ENCODE data around the gene KREMEN2.

KREMEN2 gene

GRCh38 chr16:2948807-2949704 is 15.0 kb upstream of the KREMEN2 start:
- H3K9me3 ChIP-seq (ENCODE audit: insufficient read depth, low read depth, low read length): no peaks in the 10 kb centered on the region
- no peaks in the 10 kb centered on the region for H3K9me2 ChIP-seq (replicated peaks; ENCODE audit: low read depth, low read length)
- no peak overlapping the region for H3K9ac ChIP-seq (ENCODE audit: low read depth, low read length, poor library complexity, severe bottlenecking)
- no peaks in the 10 kb centered on the region for H3K79me2 ChIP-seq (ENCODE audit: insufficient read depth, low read length)
- no peaks in the 10 kb centered on the region for H4K20me1 ChIP-seq (ENCODE audit: insufficient read depth, low read length, poor library complexity, severe bottlenecking)
- no peaks in the 10 kb centered on the region for H3K36me3 ChIP-seq (ENCODE audit: insufficient read depth, low read length)
- no peak overlapping the region for H3K4me3 ChIP-seq (ENCODE audit: low read length, poor library complexity, severe bottlenecking)
- no peaks in the 10 kb centered on the region for H3K27me3 ChIP-seq (ENCODE audit: insufficient read depth, low read length, poor library complexity, severe bottlenecking)
- no peaks in the 10 kb centered on the region for H3F3A ChIP-seq (ENCODE audit: low read depth)
- no peak overlapping the region for H3K4me2 ChIP-seq (ENCODE audit: low read depth, low read length, poor library complexity, severe bottlenecking)
- no peak for TF ChIP-seq CTCF (conservative IDR thresholded peaks at IDR 0.05; ENCODE audit: low read length)
- TF ChIP-seq EZH2phosphoT487 (IDR thresholded peaks at IDR 0.05; ENCODE audit: borderline replicate concordance): no peak
- no peaks in the 10 kb centered on the region for H3K4me1 ChIP-seq (ENCODE audit: insufficient read depth, low read length, poor library complexity, severe bottlenecking)
- H2AFZ ChIP-seq (ENCODE audit: low read length): no peak overlapping the region

GRCh38 chr16:2949705-2950352 is 14.2 kb upstream of the KREMEN2 start:
- H3K79me2 ChIP-seq (ENCODE audit: insufficient read depth, low read length): no peaks in the 10 kb centered on the region
- H2AFZ ChIP-seq (ENCODE audit: low read length): no peak overlapping the region
- H3K36me3 ChIP-seq (ENCODE audit: insufficient read depth, low read length): no peaks in the 10 kb centered on the region
- H3K27me3 ChIP-seq (ENCODE audit: insufficient read depth, low read length, poor library complexity, severe bottlenecking): no peaks in the 10 kb centered on the region
- H3F3A ChIP-seq (ENCODE audit: low read depth): no peaks in the 10 kb centered on the region
- H4K20me1 ChIP-seq (ENCODE audit: insufficient read depth, low read length, poor library complexity, severe bottlenecking): no peaks in the 10 kb centered on the region
- no peak overlapping the region for H3K4me2 ChIP-seq (ENCODE audit: low read depth, low read length, poor library complexity, severe bottlenecking)
- H3K9ac ChIP-seq (ENCODE audit: low read depth, low read length, poor library complexity, severe bottlenecking): no peak overlapping the region
- no peaks in the 10 kb centered on the region for H3K4me1 ChIP-seq (ENCODE audit: insufficient read depth, low read length, poor library complexity, severe bottlenecking)
- no peak overlapping the region for H3K4me3 ChIP-seq (ENCODE audit: low read length, poor library complexity, severe bottlenecking)
- no peaks in the 10 kb centered on the region for H3K9me2 ChIP-seq (replicated peaks; ENCODE audit: low read depth, low read length)
- TF ChIP-seq EZH2phosphoT487 (IDR thresholded peaks at IDR 0.05; ENCODE audit: borderline replicate concordance) (no peak), CTCF (conservative IDR thresholded peaks at IDR 0.05; ENCODE audit: low read length) (no peak)
- no peaks in the 10 kb centered on the region for H3K9me3 ChIP-seq (ENCODE audit: insufficient read depth, low read depth, low read length)

- Histone ChIP-seq H3K4me2 (ENCODE audit: low read depth, low read length, poor library complexity, severe bottlenecking) (no peak overlapping the region), H3K4me3 (ENCODE audit: low read length, poor library complexity, severe bottlenecking) (no peak overlapping the region), H3K9me3 (ENCODE audit: insufficient read depth, low read depth, low read length) (no peaks in the 10 kb centered on the region), H3K9ac (ENCODE audit: low read depth, low read length, poor library complexity, severe bottlenecking) (no peak overlapping the region), H4K20me1 (ENCODE audit: insufficient read depth, low read length, poor library complexity, severe bottlenecking) (no peaks in the 10 kb centered on the region), H3K4me1 (ENCODE audit: insufficient read depth, low read length, poor library complexity, severe bottlenecking) (no peaks in the 10 kb centered on the region), H3K9me2 (replicated peaks; ENCODE audit: low read depth, low read length) (no peaks in the 10 kb centered on the region), H2AFZ (ENCODE audit: low read length) (no peak overlapping the region), H3K36me3 (ENCODE audit: insufficient read depth, low read length) (no peaks in the 10 kb centered on the region), H3K27me3 (ENCODE audit: insufficient read depth, low read length, poor library complexity, severe bottlenecking) (no peaks in the 10 kb centered on the region), H3F3A (ENCODE audit: low read depth) (no peaks in the 10 kb centered on the region), H3K79me2 (ENCODE audit: insufficient read depth, low read length) (no peaks in the 10 kb centered on the region)
- TF ChIP-seq EZH2phosphoT487 (IDR thresholded peaks at IDR 0.05; ENCODE audit: borderline replicate concordance): no peak
- TF ChIP-seq CTCF (conservative IDR thresholded peaks at IDR 0.05; ENCODE audit: low read length): no peak
Measured at GRCh38 chr16:2950353-2950724, 13.7 kb upstream of the KREMEN2 start.
